Activated CD8-positive, alpha-beta T cell treated with anti-CD3 and anti-CD28 coated beads for 36 hours (primary cell): ENCODE measurements around the gene SCAF1. TPM values are rescaled to one million over a fixed set of nuclear protein-coding genes. Genes with fewer than 3 reads are reported as not detected.
A peak's percentile ranks its signal among the peaks of the same experiment; 100 is the strongest.

Source experiments
- ATAC-seq: fragments of 200-7000 bp; cut with Tn5 transposase; one replicate; pipeline ENCODE4 v1.10.0; 2021; ENCODE audit warnings: mild to moderate bottlenecking, moderate library complexity
- CTCF ChIA-PET: fragments of 350-600 bp; sonication (Branson Sonifier 250); formaldehyde crosslinking; loops from one replicate; lab custom pipeline; 2021; ENCODE audit warnings: antibody characterized with exemption; lab: Charles Lee
- POLR2A ChIA-PET: fragments of 350-600 bp; sonication (Branson Sonifier 250); formaldehyde crosslinking; loops from one replicate; lab custom pipeline; 2021; ENCODE audit warnings: antibody characterized with exemption; lab: Charles Lee
- DNase-seq: peaks from one replicate; pipeline ENCODE4 v3.0.0-alpha.2; 2020
- H3K27ac Mint-ChIP-seq: one replicate; pipeline ENCODE4 v1.8.0; 2021; ENCODE audit warnings: mild to moderate bottlenecking, mixed read lengths
- H3K27me3 Mint-ChIP-seq: one replicate; pipeline ENCODE4 v1.8.0; 2021; ENCODE audit warnings: mixed read lengths
- H3K36me3 Mint-ChIP-seq: one replicate; pipeline ENCODE4 v1.8.0; 2021; ENCODE audit warnings: low read depth, mixed read lengths
- H3K4me1 Mint-ChIP-seq: one replicate; pipeline ENCODE4 v1.8.0; 2021; ENCODE audit warnings: low read depth, mixed read lengths
- H3K4me3 Mint-ChIP-seq: one replicate; pipeline ENCODE4 v1.8.0; 2021; ENCODE audit warnings: mild to moderate bottlenecking, moderate library complexity, mixed read lengths
- H3K9me3 Mint-ChIP-seq: one replicate; pipeline ENCODE4 v1.8.0; 2021; ENCODE audit warnings: mixed read lengths
- CTCF ChIP-seq: fragments of 200-600 bp; IDR thresholded peaks from one replicate; pipeline ENCODE4 v1.8.0; 2022; ENCODE audit warnings: antibody characterized with exemption, mild to moderate bottlenecking
- intact Hi-C: fragments of 100-400 bp; cut with micrococcal nuclease; formaldehyde crosslinking; loops from one replicate; pipeline ENCODE4 v1.10.0; 2022
- total RNA-seq, 2 experiments: library from RNA; stranded (reverse); gene quantifications; one replicate each; pipeline ENCODE4 v1.2.3, GENCODE V29; 2021

SCAF1 gene
- total RNA-seq, 2 experiments from 2014 or later = 54.5 to 57.2 TPM

GRCh38 chr19:49660338-49660961 lies 18.4 kb downstream of the SCAF1 start:
- peaks cover 34% of the 10 kb centered on the region for H3K36me3 Mint-ChIP-seq
- H3K4me3 Mint-ChIP-seq = no peak overlapping the region
- CTCF ChIA-PET = interaction anchor here (6.2 kb wide), 1 partner anchor 12 kb away, joined by 33 read pairs; no protein-coding TSS in a partner anchor
- intact Hi-C loops = no loop called here
- POLR2A ChIA-PET = interaction anchor here (1.2 kb wide), 2 partner anchors 18 to 22 kb away, joined by 4 to 5 read pairs; no protein-coding TSS in a partner anchor
- no peak for DNase-seq
- H3K27ac Mint-ChIP-seq = no peak overlapping the region
- H3K4me1 Mint-ChIP-seq = peaks cover 21% of the 10 kb centered on the region
- H3K9me3 Mint-ChIP-seq = no peaks in the 10 kb centered on the region
- no peaks in the 10 kb centered on the region for H3K27me3 Mint-ChIP-seq
- TF ChIP-seq CTCF = no peak
- ATAC-seq = no peak

- CTCF ChIA-PET = interaction anchor here (1.0 to 6.2 kb wide), 3 partner anchors 11 to 22 kb away, joined by 3 to 33 read pairs (median 4); no protein-coding TSS in a partner anchor
- ATAC-seq = no peak
Measured at GRCh38 chr19:49662011-49662410, 20.0 kb downstream of the SCAF1 start.

GRCh38 chr19:49663224-49663623 lies 21.2 kb downstream of the SCAF1 start:
- no peak for DNase-seq
- intact Hi-C loops = no loop called here
- Mint-ChIP-seq H3K9me3 (no peaks in the 10 kb centered on the region), H3K4me3 (peak overlapping the region; percentile 94), H3K4me1 (peaks cover 28% of the 10 kb centered on the region), H3K36me3 (peaks cover 28% of the 10 kb centered on the region), H3K27ac (peak overlapping the region; percentile 91), H3K27me3 (no peaks in the 10 kb centered on the region)
- POLR2A ChIA-PET = interaction anchor here (6.7 kb wide), 1 partner anchor 14 kb away, joined by 47 read pairs; the partner anchor contains the start of gene PRMT1
- no peak for TF ChIP-seq CTCF
- ATAC-seq = no peak
- CTCF ChIA-PET = interaction anchor here (1.0 to 6.2 kb wide), 4 partner anchors 9 to 54 kb away, joined by 3 to 33 read pairs (median 4); no protein-coding TSS in a partner anchor

More at GRCh38 chr19:49662011-49662410, 20.0 kb downstream of the SCAF1 start:
- H3K9me3 Mint-ChIP-seq = no peaks in the 10 kb centered on the region
- POLR2A ChIA-PET = no interaction called here
- no peak for TF ChIP-seq CTCF
- peaks cover 34% of the 10 kb centered on the region for H3K36me3 Mint-ChIP-seq
- no peak for DNase-seq
- intact Hi-C loops = no loop called here
- H3K4me1 Mint-ChIP-seq = peaks cover 24% of the 10 kb centered on the region
- no peak overlapping the region for H3K4me3 Mint-ChIP-seq
- H3K27ac Mint-ChIP-seq = no peak overlapping the region
- no peaks in the 10 kb centered on the region for H3K27me3 Mint-ChIP-seq

GRCh38 chr19:49664171-49665035 lies 22.4 kb downstream of the SCAF1 start:
- CTCF ChIA-PET = interaction anchor here (1.0 to 6.2 kb wide), 7 partner anchors 8 to 165 kb away, joined by 3 to 33 read pairs (median 4); no protein-coding TSS in a partner anchor
- peaks cover 25% of the 10 kb centered on the region for H3K36me3 Mint-ChIP-seq
- H3K9me3 Mint-ChIP-seq = no peaks in the 10 kb centered on the region
- peak; percentile 69 for ATAC-seq
- H3K27ac Mint-ChIP-seq = peak overlapping the region; percentile 91
- intact Hi-C loops = loop anchor here (2.0 kb wide), 1 partner anchor 24 kb away; the partner anchor contains the start of gene RRAS
- POLR2A ChIA-PET = interaction anchor here (0.6 to 6.7 kb wide), 10 partner anchors 8 to 212 kb away, joined by 3 to 47 read pairs (median 4); partner anchors contain the start of genes FUZ, PRMT1, RRAS and SCAF1
- peak overlapping the region; percentile 94 for H3K4me3 Mint-ChIP-seq
- TF ChIP-seq CTCF = no peak
- peak; percentile 95 for DNase-seq
- no peaks in the 10 kb centered on the region for H3K27me3 Mint-ChIP-seq
- H3K4me1 Mint-ChIP-seq = peaks cover 29% of the 10 kb centered on the region
